Hair follicle dermal papilla cell (primary cell): Measurements from ENCODE around the gene ABCC12. TPM values are rescaled to one million over a fixed set of nuclear protein-coding genes. Genes with fewer than 3 reads are reported as not detected.

Experiments used
- total RNA-seq: library from RNA; depleted of rRNA; stranded (reverse); fragments of >200 nt; gene quantifications from 2 replicates; pipeline ENCODE4 v1.2.3, GENCODE V29; 2012

ABCC12 gene
- 0.12 and 0.16 TPM in 2 replicates for total RNA-seq

DNA sequence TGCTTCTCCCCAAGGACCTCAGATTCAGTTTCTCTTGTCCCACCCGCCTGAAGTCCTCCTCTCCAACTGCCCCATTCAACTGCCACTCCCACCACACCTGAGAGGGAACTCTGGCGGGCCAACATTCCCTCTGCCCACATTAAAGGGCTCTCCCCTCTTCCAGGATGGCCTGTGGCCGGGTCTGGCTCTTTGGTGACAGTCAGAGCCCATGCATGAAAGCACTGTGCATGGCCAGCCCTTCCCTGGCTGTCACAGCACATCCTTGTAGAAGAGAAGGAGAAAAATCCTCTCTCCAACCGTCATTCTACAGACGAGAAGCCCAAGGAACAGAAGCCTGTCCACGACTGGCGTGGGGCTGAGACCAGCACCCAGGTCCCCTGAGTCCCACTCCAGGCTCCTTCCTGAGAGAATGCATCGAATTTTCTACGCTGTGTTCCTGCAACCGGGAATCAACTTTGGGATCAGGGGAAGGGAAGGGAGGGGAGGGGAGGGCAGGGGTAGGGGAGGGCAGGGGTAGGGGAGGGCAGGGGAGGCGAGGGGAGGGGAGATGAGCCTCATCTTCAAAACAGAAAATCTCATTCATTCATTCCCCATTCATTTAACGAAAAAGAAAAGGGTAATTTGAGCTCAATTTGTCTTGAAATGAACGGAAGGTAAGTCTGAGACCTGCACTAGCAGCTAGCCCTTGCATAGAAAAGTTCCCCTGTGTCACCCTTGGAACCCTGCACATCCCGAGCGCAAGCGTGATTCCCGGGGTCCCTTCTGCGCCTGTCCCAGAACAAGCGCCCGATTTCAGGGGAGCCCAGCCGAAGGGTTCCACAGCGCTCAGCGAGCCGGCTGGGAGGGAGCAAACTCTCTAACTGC is at the start of gene ABCC12:
Gene ABCC12 (minus strand): TSS at position 68 of the 864 bp plus-strand sequence. CDS start 9,569 bp downstream, outside the sequence.

Other genes starting within 250 kb of the ABCC12 start
- gene LONP2, start 88.3 kb upstream of the ABCC12 start, total RNA-seq: 64.5 and 69.9 TPM in 2 replicates
- under 0.01 TPM in 2 replicates for gene ABCC11, start 91.5 kb upstream of the ABCC12 start, total RNA-seq
- gene SIAH1, start 229.4 kb upstream of the ABCC12 start, total RNA-seq: 31.3 and 36.0 TPM in 2 replicates